ENCODE data around the gene ARFGAP1.

GRCh38 chr20:63333241-63333836 is 60.7 kb downstream of the ARFGAP1 start:
- TF ChIP-seq CTCF (IDR thresholded peaks at IDR 0.05; ENCODE audit: borderline replicate concordance, extremely low read depth, low read length, poor library complexity, severe bottlenecking) (no peak), EZH2 (IDR thresholded peaks at IDR 0.05; ENCODE audit: borderline replicate concordance, low read depth, low read length, severe bottlenecking) (no peak)

All from DND-41 (cell line).